Psoas muscle (tissue), 8 donors: ENCODE measurements around the gene BTBD9. TPM values are rescaled to one million over a fixed set of nuclear protein-coding genes. Genes with fewer than 3 reads are reported as not detected.

Experiments
- ATAC-seq, 4 donors: fragments of 200-7000 bp; cut with Tn5 transposase; one replicate each; pipeline ENCODE4 v1.9.1; 2020; ENCODE audit warnings: moderate library complexity in 3 of 4, mild to moderate bottlenecking in 2 of 4
- DNase-seq, 2 donors: peaks; one replicate each; pipeline ENCODE4 v3.0.0-alpha.2; 2020
- H3K27ac ChIP-seq: fragments of 200-600 bp; one replicate; pipeline ENCODE4 v1.8.0; 2022
- H3K27me3 ChIP-seq, 3 donors: fragments of 200-600 bp in 1 of 3; one replicate each; pipeline versions ENCODE4 v1.6.1 to v1.8.0; 2013 to 2022; ENCODE audit warnings: low read length in 2 of 3, mild to moderate bottlenecking in 2 of 3, moderate library complexity in 1 of 3; ENCODE audit not compliant: insufficient read depth in 3 of 3
- H3K36me3 ChIP-seq, 2 donors: fragments of 200-600 bp in 1 of 2; one replicate each; pipeline versions ENCODE4 v1.6.1 to v1.8.0; 2013 to 2022; ENCODE audit warnings: low read depth in 1 of 2, mild to moderate bottlenecking in 1 of 2, moderate library complexity in 1 of 2; ENCODE audit not compliant: insufficient read depth in 1 of 2
- H3K4me1 ChIP-seq: fragments of 200-600 bp; one replicate; pipeline ENCODE4 v1.8.0; 2022
- H3K4me3 ChIP-seq: fragments of 200-600 bp; one replicate; pipeline ENCODE4 v1.8.0; 2022; ENCODE audit warnings: mild to moderate bottlenecking
- H3K9me3 ChIP-seq: fragments of 200-600 bp; one replicate; pipeline ENCODE4 v1.8.0; 2022
- CTCF ChIP-seq: fragments of 200-600 bp; IDR thresholded peaks from one replicate; pipeline ENCODE4 v1.8.0; 2022; ENCODE audit warnings: antibody characterized with exemption
- WGBS, 3 donors: extraction: QIAGEN DNeasy Blood & Tissue Kit; methylation state at CpG; one replicate each; pipeline versions ENCODE4 v1.1.6 to v1.1.7; 2013; 5-methylcytosine and 5-hydroxymethylcytosine counted together
- intact Hi-C, 2 donors: fragments of 100-400 bp; cut with DNase I; formaldehyde crosslinking; loops; one replicate each; pipeline versions ENCODE4 v1.11.0 to v1.14.2; 2022
- polyA plus RNA-seq, 3 donors: library from polyadenylated mRNA; stranded (reverse); fragments of 200-250 nt; gene quantifications; one replicate each; pipeline ENCODE4 v1.2.3, GENCODE V29; 2013
- total RNA-seq, 4 donors: library from RNA; stranded (reverse); fragmentation: NEBNext Ultra II Directional in 2 of 4; extraction: Animal tissue kit (Norgen Biotek cat#: 25700) in 2 of 4; gene quantifications; one replicate each; pipeline versions ENCODE4 v1.2.1 to v1.2.4, GENCODE V29; 2021 to 2023
- donor health status: healthy with polysubstance abuse.
- donor health status: DM: no; HTN: no; CAD: no; lungs with moderate emphysema.
- donor health status: Bipolar disorder and iron deficiency.
- donor health status: healthy.
- donor health status: DM: yes; HTN: yes; CAD: no.
- donor health status: DM: no; HTN: no; CAD: no.
- donor health status: DM: no; HTN: no; CAD: no.
- donor health status: DM: yes; HTN: yes; CAD: no.

Gene BTBD9
- total and polyA plus RNA-seq, 7 donors, result 2.3 to 10.9 (median 8.4) TPM

GRCh38 chr6:38290133-38290799, 349.5 kb downstream of the BTBD9 start:
- no peaks in the 10 kb centered on the region for H3K4me1 ChIP-seq
- no peaks in the 10 kb centered on the region for H3K36me3 ChIP-seq
- no peak overlapping the region for H3K4me3 ChIP-seq
- 43 to 53% (median 44%) methylated on average over 3 of the region's 3 CpGs for WGBS, 3 donors
- no peaks in the 10 kb centered on the region for H3K9me3 ChIP-seq
- TF ChIP-seq CTCF, result no peak
- H3K27me3 ChIP-seq, result no peaks in the 10 kb centered on the region
- no peak for DNase-seq
- ATAC-seq, result no peak
- H3K27ac ChIP-seq, result no peak overlapping the region
- intact Hi-C loops, result no loop called here

DNA sequence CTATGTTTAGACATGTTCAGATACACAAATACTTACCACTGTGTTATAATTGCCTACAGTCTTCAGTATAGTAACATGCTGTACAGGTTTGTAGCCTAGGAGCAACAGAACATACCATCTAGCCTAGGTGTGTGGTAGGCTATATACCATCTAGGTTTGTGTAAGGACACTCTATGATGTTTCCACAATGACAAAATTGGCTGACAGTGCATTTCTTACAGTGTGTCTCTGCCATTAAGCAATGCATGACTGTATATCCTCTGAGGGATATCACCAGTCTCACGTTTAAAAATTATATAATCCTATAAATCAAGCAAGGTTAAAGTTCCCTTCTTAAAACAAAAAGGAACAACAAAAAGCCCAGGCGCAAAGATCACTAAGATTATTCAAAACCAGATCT, 352.2 kb downstream of the BTBD9 start:
- Histone ChIP-seq H3K27me3 (no peaks in the 10 kb centered on the region), H3K4me1 (no peaks in the 10 kb centered on the region), H3K27ac (no peak overlapping the region), H3K4me3 (no peak overlapping the region), H3K9me3 (no peaks in the 10 kb centered on the region), H3K36me3 (no peaks in the 10 kb centered on the region)
- ATAC-seq, result no peak
- no peak for TF ChIP-seq CTCF
- no peak for DNase-seq
- intact Hi-C loops, result no loop called here
- 73 to 89% (median 88%) methylated on average over 2 of the region's 2 CpGs for WGBS, 3 donors

GRCh38 chr6:38284802-38285394, 354.8 kb downstream of the BTBD9 start:
- WGBS, 3 donors, result 86 to 93% (median 92%) methylated on average over 4 of the region's 4 CpGs
- DNase-seq, result no peak

GRCh38 chr6:38283734-38284362, 355.9 kb downstream of the BTBD9 start:
- H3K27me3 ChIP-seq, result no peaks in the 10 kb centered on the region
- no peak overlapping the region for H3K27ac ChIP-seq
- no peaks in the 10 kb centered on the region for H3K4me1 ChIP-seq
- no peak for DNase-seq
- TF ChIP-seq CTCF, result no peak
- no peaks in the 10 kb centered on the region for H3K9me3 ChIP-seq
- H3K4me3 ChIP-seq, result no peak overlapping the region
- no peak for ATAC-seq
- intact Hi-C loops, result no loop called here
- H3K36me3 ChIP-seq, result no peaks in the 10 kb centered on the region
- WGBS, 3 donors, result 81 to 92% (median 87%) methylated on average over 4 of the region's 4 CpGs

More at GRCh38 chr6:38284802-38285394, 354.8 kb downstream of the BTBD9 start:
- Histone ChIP-seq H3K36me3 (no peaks in the 10 kb centered on the region), H3K4me1 (no peaks in the 10 kb centered on the region), H3K27me3 (no peaks in the 10 kb centered on the region), H3K27ac (no peak overlapping the region), H3K4me3 (no peak overlapping the region), H3K9me3 (no peaks in the 10 kb centered on the region)
- ATAC-seq, result no peak
- TF ChIP-seq CTCF, result no peak
- intact Hi-C loops, result no loop called here
